Measurements from ENCODE around the gene SLC9A7. TPM values are rescaled to one million over a fixed set of nuclear protein-coding genes. Genes with fewer than 3 reads are reported as not detected.

Gene SLC9A7
- total and polyA plus RNA-seq, 2 of the 13 experiments (the other 11 are each of a cell fraction or from before 2014, with no cell fraction given), result 5.8 to 7.2 TPM

GRCh38 chrX:46715997-46716396 lies 42.9 kb downstream of the SLC9A7 start (continued):
- TF ChIP-seq ZNF318 (CRISPR knock-in tag; IDR thresholded peaks at IDR 0.05), result no peak
- TF ChIP-seq ZNF280B (CRISPR knock-in tag; IDR thresholded peaks at IDR 0.05; ENCODE audit: borderline replicate concordance), result no peak
- no peak for TF ChIP-seq ZNF274 (CRISPR knock-in tag; IDR thresholded peaks at IDR 0.05)
- TF ChIP-seq RAD21 (CRISPR knock-in tag; IDR thresholded peaks at IDR 0.05), result no peak

Measured in HepG2 (cell line).